Trophoblast cell (in vitro differentiated cells and primary cell): ENCODE data around the gene SRRM5.

ENCODE experiments used
- DNase-seq, 2 donors: peaks; one replicate each; pipeline ENCODE4 v3.0.0-alpha.2; 2016
- H2AFZ ChIP-seq: 2 replicates; pipeline ENCODE4 v1.6.1; 2013; ENCODE audit warnings: low read length, moderate library complexity, mild to moderate bottlenecking; ENCODE audit not compliant: insufficient read depth, poor library complexity
- H2AK5ac ChIP-seq: 2 replicates; pipeline ENCODE4 v1.6.1; 2013; ENCODE audit warnings: mild to moderate bottlenecking, low read length
- H2BK120ac ChIP-seq: 2 replicates; pipeline ENCODE4 v1.6.1; 2013; ENCODE audit warnings: low read length, mild to moderate bottlenecking, moderate library complexity; ENCODE audit not compliant: insufficient read depth, poor library complexity
- H2BK12ac ChIP-seq: 2 replicates; pipeline ENCODE4 v1.6.1; 2013; ENCODE audit warnings: mild to moderate bottlenecking, low read length, moderate library complexity
- H2BK5ac ChIP-seq: 2 replicates; pipeline ENCODE4 v1.6.1; 2013; ENCODE audit warnings: low read length, low read depth, moderate library complexity, mild to moderate bottlenecking; ENCODE audit not compliant: poor library complexity
- H3K14ac ChIP-seq: 2 replicates; pipeline ENCODE4 v1.6.1; 2013; ENCODE audit warnings: mild to moderate bottlenecking, low read length
- H3K18ac ChIP-seq: 2 replicates; pipeline ENCODE4 v1.6.1; 2013; ENCODE audit warnings: mild to moderate bottlenecking, low read length
- H3K23ac ChIP-seq: 2 replicates; pipeline ENCODE4 v1.6.1; 2013; ENCODE audit warnings: low read length
- H3K27ac ChIP-seq: 2 replicates; pipeline ENCODE4 v1.5.1; 2013; ENCODE audit warnings: low read depth, mild to moderate bottlenecking, inconsistent platforms, low read length, moderate library complexity
- H3K27me3 ChIP-seq: 2 replicates; pipeline ENCODE4 v1.6.1; 2013; ENCODE audit warnings: inconsistent platforms, mild to moderate bottlenecking, low read length, moderate library complexity; ENCODE audit not compliant: insufficient read depth
- H3K36me3 ChIP-seq, 2 experiments: 1 replicate in 1 of 2; 2 replicates in 1 of 2; pipeline ENCODE4 v1.6.1; 2013; ENCODE audit warnings: low read length in 2 of 2, mild to moderate bottlenecking in 2 of 2, moderate library complexity in 1 of 2; ENCODE audit not compliant: insufficient read depth in 2 of 2, control insufficient read depth in 1 of 2
- H3K4ac ChIP-seq: 2 replicates; pipeline ENCODE4 v1.6.1; 2013; ENCODE audit warnings: low read depth, mild to moderate bottlenecking, low read length, moderate library complexity
- H3K4me1 ChIP-seq, 2 experiments: 1 replicate in 1 of 2; 2 replicates in 1 of 2; pipeline ENCODE4 v1.6.1; 2013; ENCODE audit warnings: low read length in 2 of 2, mild to moderate bottlenecking in 2 of 2, moderate library complexity in 1 of 2; ENCODE audit not compliant: insufficient read depth in 2 of 2, control insufficient read depth in 1 of 2
- H3K4me2 ChIP-seq: 2 replicates; pipeline ENCODE4 v1.6.1; 2013; ENCODE audit warnings: inconsistent platforms, mild to moderate bottlenecking, low read length, moderate library complexity
- H3K4me3 ChIP-seq: 2 replicates; pipeline ENCODE4 v1.5.1; 2013; ENCODE audit warnings: mild to moderate bottlenecking, low read depth, low read length, inconsistent platforms
- H3K79me1 ChIP-seq: one replicate; pipeline ENCODE4 v1.6.1; 2013; ENCODE audit warnings: low read length
- H3K79me2 ChIP-seq: 2 replicates; pipeline ENCODE4 v1.6.1; 2013; ENCODE audit warnings: low read length, mild to moderate bottlenecking; ENCODE audit not compliant: control insufficient read depth, insufficient read depth, poor library complexity
- H3K9ac ChIP-seq: 2 replicates; pipeline ENCODE4 v1.6.1; 2013; ENCODE audit warnings: mild to moderate bottlenecking, low read length
- H3K9me3 ChIP-seq: 2 replicates; pipeline ENCODE4 v1.6.1; 2013; ENCODE audit warnings: low read depth, mild to moderate bottlenecking, control low read depth, inconsistent platforms, low read length; ENCODE audit not compliant: insufficient read depth
- H4K12ac ChIP-seq: 2 replicates; pipeline ENCODE4 v1.6.1; 2013; ENCODE audit warnings: low read depth, mild to moderate bottlenecking, low read length, moderate library complexity
- H4K8ac ChIP-seq: 2 replicates; pipeline ENCODE4 v1.6.1; 2013; ENCODE audit warnings: low read depth, mild to moderate bottlenecking, low read length, moderate library complexity
- H4K91ac ChIP-seq: one replicate; pipeline ENCODE4 v1.6.1; 2013; ENCODE audit warnings: low read depth, mild to moderate bottlenecking, low read length, moderate library complexity
- WGBS: extraction: QIAGEN DNeasy Blood & Tissue Kit; methylation state at CpG from one replicate; pipeline ENCODE4 v1.1.7; 2013; ENCODE audit warnings: missing lambda C conversion rate; ENCODE audit not compliant: insufficient read length, insufficient coverage; ENCODE audit errors: extremely low coverage; 5-methylcytosine and 5-hydroxymethylcytosine counted together

The SRRM5 gene

DNA sequence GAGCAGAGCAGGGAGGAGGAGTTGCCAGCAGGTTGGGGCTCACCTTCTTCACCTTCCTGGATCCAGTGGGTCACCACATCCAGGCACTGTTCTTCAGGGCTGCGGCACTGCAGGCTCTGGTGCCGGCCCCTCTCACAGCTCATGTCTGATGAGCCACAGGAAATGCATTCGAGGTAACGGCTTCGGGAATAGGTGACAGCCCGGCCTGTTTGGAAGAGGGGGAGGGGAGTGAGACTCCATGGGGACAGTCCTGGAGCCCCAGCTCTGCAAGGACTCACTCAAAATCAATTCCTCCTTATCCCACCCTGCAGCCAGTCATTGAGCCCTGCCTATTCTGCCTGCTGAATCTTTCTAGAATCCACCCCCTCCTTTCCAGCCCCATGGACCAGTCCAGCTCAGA lies 44.5 kb downstream of the SRRM5 start:
- H3K79me2 ChIP-seq, result no peaks in the 10 kb centered on the region
- H2BK12ac ChIP-seq, result no peak overlapping the region
- peaks cover 5 to 6% of the 10 kb centered on the region in 2 experiments for H3K36me3 ChIP-seq
- no CpG with 5 or more reads among the region's 6 CpGs for WGBS
- no peak overlapping the region for H3K9ac ChIP-seq
- no peak overlapping the region for H3K4me3 ChIP-seq
- no peak overlapping the region for H3K18ac ChIP-seq
- no peak overlapping the region for H2AFZ ChIP-seq
- H3K79me1 ChIP-seq, result no peaks in the 10 kb centered on the region
- no peak for DNase-seq
- H2BK5ac ChIP-seq, result no peak overlapping the region
- peaks cover 2% of the 10 kb centered on the region for H3K9me3 ChIP-seq
- H4K12ac ChIP-seq, result no peak overlapping the region
- H2AK5ac ChIP-seq, result no peak overlapping the region
- H3K14ac ChIP-seq, result no peak overlapping the region
- no peak overlapping the region for H2BK120ac ChIP-seq
- no peak overlapping the region for H3K4me2 ChIP-seq
- no peak overlapping the region for H3K4ac ChIP-seq
- no peak overlapping the region for H3K23ac ChIP-seq
- no peak overlapping the region for H3K27ac ChIP-seq
- no peaks in the 10 kb centered on the region for H3K27me3 ChIP-seq
- no peak overlapping the region for H4K8ac ChIP-seq
- H4K91ac ChIP-seq, result no peak overlapping the region
- H3K4me1 ChIP-seq, result no peaks in the 10 kb centered on the region

DNA sequence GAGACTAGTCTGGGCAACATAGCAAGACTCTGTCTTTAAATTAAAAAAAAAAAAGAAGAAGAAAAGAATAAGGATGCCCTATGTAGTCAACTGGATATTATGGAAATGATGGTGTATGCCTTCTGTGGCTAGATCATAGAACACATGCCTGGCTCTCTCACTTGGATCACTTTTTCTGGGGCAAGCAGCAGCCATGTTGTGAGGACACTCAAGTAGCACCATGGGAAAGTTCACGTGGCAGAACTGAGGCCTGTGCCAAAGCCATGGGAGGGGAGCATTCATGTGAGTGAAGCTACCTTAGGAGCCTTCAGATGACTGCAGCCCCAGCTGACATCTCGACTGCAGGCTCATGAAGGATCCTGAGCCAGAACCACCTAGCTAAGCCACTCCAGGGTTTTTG lies 46.1 kb downstream of the SRRM5 start:
- H3K27ac ChIP-seq, result no peak overlapping the region
- H3K4me2 ChIP-seq, result no peak overlapping the region
- H2BK120ac ChIP-seq, result no peak overlapping the region
- peaks cover 2% of the 10 kb centered on the region for H3K9me3 ChIP-seq
- no peak overlapping the region for H3K9ac ChIP-seq
- no peak overlapping the region for H3K4me3 ChIP-seq
- no peak overlapping the region for H4K8ac ChIP-seq
- no peak for DNase-seq
- no peak overlapping the region for H2AK5ac ChIP-seq
- no peak overlapping the region for H4K12ac ChIP-seq
- H3K23ac ChIP-seq, result no peak overlapping the region
- no peaks in the 10 kb centered on the region for H3K27me3 ChIP-seq
- no peak overlapping the region for H4K91ac ChIP-seq
- no peaks in the 10 kb centered on the region for H3K4me1 ChIP-seq
- no peaks in the 10 kb centered on the region for H3K79me1 ChIP-seq
- H2AFZ ChIP-seq, result no peak overlapping the region
- no CpG with 5 or more reads among the region's 2 CpGs for WGBS
- H3K18ac ChIP-seq, result no peak overlapping the region
- no peaks in the 10 kb centered on the region for H3K79me2 ChIP-seq
- H2BK5ac ChIP-seq, result no peak overlapping the region
- peaks cover 5 to 6% of the 10 kb centered on the region in 2 experiments for H3K36me3 ChIP-seq
- H3K14ac ChIP-seq, result no peak overlapping the region
- H2BK12ac ChIP-seq, result no peak overlapping the region
- H3K4ac ChIP-seq, result no peak overlapping the region

DNA sequence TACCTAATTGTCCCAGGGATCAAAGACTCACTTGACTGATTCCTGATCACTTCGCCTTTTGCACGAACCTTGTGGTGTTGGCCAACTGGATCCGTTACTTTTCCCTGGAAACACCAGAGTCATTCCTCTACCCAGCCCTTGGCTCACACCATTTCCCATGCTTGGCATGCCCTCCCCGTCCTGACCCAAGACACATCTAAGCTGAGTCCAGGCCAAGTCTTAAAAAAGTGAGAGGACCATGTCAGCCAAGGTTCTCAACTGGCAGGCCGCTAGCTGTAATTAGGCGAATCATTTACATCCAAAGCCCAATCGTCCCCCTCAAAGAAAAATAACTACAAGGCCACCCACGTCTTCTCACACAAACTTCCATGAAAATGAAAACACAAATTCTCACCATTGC lies 46.6 kb downstream of the SRRM5 start:
- Histone ChIP-seq H3K14ac (no peak overlapping the region), H3K27me3 (no peaks in the 10 kb centered on the region), H3K4me1 (no peaks in the 10 kb centered on the region), H3K79me2 (no peaks in the 10 kb centered on the region), H4K8ac (no peak overlapping the region), H2AFZ (no peak overlapping the region), H3K18ac (no peak overlapping the region), H3K36me3 (peaks cover 5 to 6% of the 10 kb centered on the region in 2 experiments), H2BK120ac (no peak overlapping the region), H4K12ac (no peak overlapping the region), H2BK12ac (no peak overlapping the region), H3K4me3 (no peak overlapping the region), H2BK5ac (no peak overlapping the region), H4K91ac (no peak overlapping the region), H3K79me1 (no peaks in the 10 kb centered on the region), H2AK5ac (no peak overlapping the region), H3K4me2 (no peak overlapping the region), H3K9me3 (peaks cover 2% of the 10 kb centered on the region), H3K9ac (no peak overlapping the region), H3K4ac (no peak overlapping the region), H3K27ac (no peak overlapping the region), H3K23ac (no peak overlapping the region)
- no CpG with 5 or more reads among the region's 8 CpGs for WGBS
- DNase-seq, result no peak

DNA sequence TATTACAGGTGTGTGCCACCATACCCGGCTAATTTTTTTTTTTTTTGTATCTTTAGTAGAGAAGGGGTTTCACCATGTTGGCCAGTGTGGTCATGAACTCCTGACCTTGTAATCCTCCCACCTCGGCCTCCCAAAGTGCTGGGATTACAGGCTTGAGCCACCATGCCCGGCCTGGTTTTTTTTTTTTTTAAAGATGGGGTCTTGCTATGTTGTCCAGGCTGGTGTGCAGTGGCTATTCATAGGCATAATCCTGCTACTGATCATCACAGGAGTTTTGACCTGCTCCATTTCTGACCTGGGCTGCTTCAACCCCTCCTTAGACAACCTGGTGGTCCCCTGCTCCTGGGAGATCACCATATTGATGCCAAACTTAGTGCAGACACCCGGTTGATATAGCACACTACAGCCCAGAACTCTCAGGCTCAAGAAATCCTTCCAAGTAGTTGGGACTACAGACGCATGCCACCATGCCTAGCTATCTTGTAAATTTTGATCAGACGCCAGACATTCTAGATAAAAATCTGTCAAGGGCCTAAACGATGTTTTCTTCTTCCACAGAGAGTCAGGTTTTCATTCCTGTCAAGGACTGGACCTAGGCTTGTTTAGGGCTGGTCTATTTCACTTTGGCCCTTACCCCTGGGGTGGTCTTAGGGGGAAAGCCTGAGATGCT lies 48.5 kb downstream of the SRRM5 start:
- Histone ChIP-seq H3K36me3 (peaks cover 0 to 6% of the 10 kb centered on the region in 2 experiments), H3K79me1 (no peaks in the 10 kb centered on the region), H3K9me3 (peaks cover 3% of the 10 kb centered on the region), H4K91ac (no peak overlapping the region), H3K18ac (no peak overlapping the region), H4K12ac (no peak overlapping the region), H3K23ac (no peak overlapping the region), H2AK5ac (no peak overlapping the region), H4K8ac (no peak overlapping the region), H2AFZ (no peak overlapping the region), H3K14ac (no peak overlapping the region), H2BK5ac (no peak overlapping the region), H3K27me3 (no peaks in the 10 kb centered on the region), H3K4me1 (no peaks in the 10 kb centered on the region), H3K79me2 (no peaks in the 10 kb centered on the region), H3K4ac (no peak overlapping the region), H2BK12ac (no peak overlapping the region), H3K9ac (no peak overlapping the region), H3K27ac (no peak overlapping the region), H3K4me3 (no peak overlapping the region), H2BK120ac (no peak overlapping the region), H3K4me2 (no peak overlapping the region)
- DNase-seq, result no peak
- WGBS, result no CpG with 5 or more reads among the region's 7 CpGs
